HG03575 (cell line): ENCODE measurements around the gene FOXO4.

Experiments used
- ATAC-seq: cut with Tn5 transposase; IDR thresholded peaks from one replicate; pipeline ENCODE4 v1.9.1; 2021; ENCODE audit not compliant: unreplicated experiment, insufficient number of reproducible peaks, low FRiP score; ENCODE audit errors: extremely low read depth

FOXO4 gene

DNA sequence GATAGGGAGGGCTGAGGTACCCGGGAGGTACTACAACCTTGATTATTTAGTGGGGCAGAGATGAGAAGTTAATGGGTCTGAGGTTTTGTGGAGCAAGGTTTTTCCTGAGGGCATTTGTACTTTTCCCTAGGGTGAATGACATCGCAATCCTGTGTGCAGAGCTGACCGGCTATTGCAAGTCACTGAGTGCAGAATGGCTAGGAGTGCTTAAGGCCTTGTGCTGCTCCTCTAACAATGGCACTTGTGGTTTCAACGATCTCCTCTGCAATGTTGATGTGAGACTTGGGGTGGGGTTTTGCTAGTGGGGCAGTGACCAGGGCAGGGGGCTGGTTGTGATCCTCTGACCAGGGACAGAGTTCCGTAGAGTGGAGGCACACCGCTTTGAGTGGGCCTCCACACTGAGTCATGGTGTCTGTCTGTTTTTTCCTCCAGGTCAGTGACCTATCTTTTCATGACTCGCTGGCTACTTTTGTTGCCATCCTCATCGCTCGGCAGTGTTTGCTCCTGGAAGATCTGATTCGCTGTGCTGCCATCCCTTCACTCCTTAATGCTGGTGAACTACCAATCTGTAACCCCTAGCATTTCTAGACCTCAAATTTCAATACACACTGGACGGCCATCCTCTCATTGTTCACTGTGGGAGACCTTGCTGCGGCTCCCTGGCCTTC, 32.6 kb downstream of the FOXO4 start:
- ATAC-seq = no peak

DNA sequence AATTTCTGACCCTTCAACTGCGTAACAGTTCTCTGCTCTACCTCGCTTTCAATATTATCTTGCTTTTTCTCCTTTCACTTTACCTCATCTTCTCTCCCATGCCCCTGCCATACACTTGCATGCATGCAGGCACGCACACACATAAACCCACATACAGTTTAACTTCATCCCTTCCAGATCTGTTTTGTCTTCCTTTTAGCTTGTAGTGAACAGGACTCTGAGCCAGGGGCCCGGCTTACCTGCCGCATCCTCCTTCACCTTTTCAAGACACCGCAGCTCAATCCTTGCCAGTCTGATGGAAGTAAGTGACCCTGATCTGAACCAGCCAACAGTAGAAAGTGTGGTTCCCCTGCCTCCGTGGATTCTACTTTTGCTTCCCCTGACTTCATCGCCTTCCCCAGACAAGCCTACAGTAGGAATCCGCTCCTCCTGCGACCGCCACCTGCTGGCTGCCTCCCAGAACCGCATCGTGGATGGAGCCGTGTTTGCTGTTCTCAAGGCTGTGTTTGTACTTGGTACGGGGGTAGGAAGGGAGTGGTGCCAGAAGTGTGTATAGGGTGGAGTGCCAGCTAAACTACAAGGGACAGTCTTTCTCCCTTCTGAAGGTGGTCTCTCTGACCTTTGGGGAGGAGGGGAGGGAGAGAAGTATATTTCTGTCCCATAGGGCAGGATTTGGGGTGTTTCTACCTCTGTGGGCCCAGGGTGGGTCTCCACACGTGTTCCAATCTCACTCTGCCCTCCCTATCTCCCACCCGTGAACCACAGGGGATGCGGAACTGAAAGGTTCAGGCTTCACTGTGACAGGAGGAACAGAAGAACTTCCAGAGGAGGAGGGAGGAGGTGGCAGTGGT, 33.5 kb downstream of the FOXO4 start:
- ATAC-seq = no peak

DNA sequence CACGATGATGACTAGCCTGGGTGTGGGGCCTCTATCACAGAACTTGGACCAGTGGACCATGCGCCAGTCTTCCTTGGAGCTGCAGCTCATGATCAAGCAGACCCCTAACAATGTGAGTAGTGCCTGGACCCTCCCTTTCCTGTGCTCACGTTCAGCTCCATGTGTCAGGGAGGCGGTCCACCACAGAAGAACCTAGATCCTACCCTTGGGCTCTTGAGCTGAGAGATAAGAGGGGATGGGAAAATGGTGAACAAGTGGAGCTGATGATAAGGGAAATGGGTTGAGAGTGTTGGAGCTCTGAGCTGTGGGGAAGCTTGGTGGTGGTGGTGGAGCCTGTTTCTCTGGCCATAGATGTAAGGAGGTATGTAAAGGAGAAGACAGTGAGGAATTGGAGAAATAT, 35.9 kb downstream of the FOXO4 start:
- ATAC-seq = no peak

DNA sequence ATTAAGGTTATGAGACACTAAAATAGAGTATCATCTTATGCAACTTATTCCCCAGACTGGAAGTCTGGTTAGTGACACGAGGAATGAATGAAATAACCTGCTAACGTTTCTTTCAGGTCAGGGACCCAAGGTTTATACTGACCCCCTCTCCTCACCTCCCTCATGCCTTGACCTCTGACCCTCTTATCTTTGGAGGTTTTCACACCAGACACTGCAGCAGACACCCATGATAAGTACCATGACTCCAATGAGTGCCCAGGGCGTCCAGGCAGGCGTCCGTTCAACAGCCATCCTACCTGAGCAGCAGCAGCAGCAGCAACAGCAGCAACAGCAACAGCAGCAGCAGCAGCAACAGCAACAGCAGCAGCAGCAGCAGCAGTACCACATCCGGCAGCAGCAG, 44.8 kb downstream of the FOXO4 start:
- no peak for ATAC-seq

DNA sequence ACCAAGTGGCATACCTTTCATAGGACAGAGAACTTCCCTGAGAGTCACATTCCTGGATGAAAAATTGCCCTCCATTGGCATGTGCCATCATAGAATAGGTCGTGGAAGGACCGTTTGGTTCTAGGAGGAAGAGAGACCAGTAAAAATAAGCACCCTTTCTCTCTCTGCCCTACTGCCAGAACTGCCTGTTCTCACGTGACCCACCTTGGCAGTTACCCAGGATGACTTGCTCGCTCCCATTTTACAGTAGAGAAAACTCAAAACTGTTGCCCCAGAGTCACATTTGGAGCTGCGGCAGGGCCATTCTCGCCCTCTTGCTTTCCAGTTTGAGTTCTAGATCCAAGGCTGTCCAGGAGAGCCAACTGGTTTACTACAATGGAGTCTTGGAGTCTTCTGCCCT, 47.9 kb downstream of the FOXO4 start:
- no peak for ATAC-seq

DNA sequence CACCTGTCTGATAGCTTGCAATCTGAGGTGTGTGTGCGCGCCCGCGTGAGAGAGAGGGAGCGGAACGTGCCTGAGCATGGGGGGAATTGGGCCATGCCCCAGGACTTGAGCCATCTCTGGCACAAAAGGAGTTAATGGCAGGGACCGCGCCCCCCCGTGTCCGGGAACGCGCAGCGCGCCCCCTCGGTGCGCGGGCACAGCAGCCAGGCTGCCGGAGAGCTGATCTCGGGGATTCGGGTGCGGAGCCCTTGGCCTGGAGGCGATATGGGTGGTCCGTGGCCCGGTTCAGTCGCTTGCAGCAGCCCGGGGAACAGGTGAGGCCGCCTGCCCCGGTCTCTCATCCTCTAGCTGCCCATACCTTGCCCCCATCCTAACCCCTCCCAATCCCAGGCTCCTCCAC, 49.0 kb downstream of the FOXO4 start, which contains the start of gene NLGN3:
Gene NLGN3 (plus strand): TSS at position 191 of the 400 bp plus-strand sequence. CDS start 2,909 bp downstream, outside the sequence.
- ATAC-seq = no peak

DNA sequence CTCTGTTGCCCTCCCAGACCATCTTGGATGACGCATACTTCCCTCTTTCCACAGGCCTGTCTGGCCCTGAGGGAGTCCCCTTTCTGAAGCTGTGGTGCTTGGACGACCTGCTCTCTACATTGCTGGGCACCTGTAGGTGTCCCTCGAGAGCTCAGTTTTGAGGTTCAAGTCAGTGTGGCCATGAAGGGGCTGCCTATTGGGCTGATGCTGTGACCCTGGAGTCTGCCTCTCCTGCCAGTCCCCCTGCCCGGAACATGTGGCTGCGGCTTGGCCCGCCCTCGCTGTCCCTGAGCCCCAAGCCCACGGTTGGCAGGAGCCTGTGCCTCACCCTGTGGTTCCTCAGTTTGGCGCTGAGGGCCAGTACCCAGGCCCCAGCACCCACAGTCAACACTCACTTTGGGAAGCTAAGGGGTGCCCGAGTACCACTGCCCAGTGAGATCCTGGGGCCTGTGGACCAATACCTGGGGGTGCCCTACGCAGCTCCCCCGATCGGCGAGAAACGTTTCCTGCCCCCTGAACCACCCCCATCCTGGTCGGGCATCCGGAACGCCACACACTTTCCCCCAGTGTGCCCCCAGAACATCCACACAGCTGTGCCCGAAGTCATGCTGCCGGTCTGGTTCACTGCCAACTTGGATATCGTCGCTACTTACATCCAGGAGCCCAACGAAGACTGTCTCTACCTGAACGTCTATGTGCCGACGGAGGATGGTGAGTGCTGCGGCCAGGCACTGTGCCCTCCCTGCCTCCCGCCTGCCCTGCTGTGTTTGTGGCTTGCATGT, 52.0 kb downstream of the FOXO4 start:
- no peak for ATAC-seq

DNA sequence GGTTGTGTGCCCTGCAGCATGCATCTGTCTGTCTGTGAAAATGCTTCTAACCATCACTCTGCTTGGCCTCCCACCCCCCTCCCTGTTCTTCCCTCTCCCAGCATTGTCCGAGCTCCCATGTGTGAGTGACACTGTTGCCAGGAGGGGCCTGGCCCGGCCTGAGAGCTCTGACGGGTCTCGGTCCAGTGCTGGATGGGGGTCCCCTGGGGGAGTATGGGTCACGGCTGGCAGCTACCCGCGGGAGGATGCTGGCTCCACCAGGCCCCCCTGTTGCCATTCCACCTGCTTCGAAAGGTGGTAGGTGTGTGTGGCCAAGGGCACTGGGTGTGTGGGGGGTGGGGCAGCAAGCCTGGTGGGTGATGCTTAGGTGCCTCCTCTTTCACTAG, 52.6 kb downstream of the FOXO4 start:
- no peak for ATAC-seq

DNA sequence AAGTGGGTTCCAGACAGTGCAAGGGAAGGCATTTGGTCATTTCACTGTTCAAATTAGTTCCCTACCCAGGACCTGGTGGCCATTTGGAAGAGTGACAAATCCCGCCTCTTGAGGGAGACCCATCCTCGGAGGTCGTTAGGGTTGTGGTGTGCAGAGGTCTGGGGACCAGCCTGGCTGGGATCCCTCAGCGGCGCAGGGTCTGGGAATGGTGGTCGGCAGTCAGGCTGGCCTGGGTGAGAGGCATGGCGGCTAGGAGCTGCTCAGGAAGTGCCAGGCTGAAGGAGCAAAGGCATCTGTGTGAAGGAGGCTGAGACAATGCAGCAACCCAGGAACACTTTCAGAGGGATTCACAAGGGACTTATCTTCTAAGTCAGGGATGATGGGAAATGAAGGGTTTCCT, 55.7 kb downstream of the FOXO4 start:
- no peak for ATAC-seq
